ENCODE data around the gene BAZ2A. TPM values are rescaled to one million over a fixed set of nuclear protein-coding genes. Genes with fewer than 3 reads are reported as not detected.
"Not testable (repeated sequence)": the region's sequence is repeated elsewhere in the genome, so short reads cannot be mapped to it uniquely, and the experiment has no call there.

The BAZ2A gene
- total RNA-seq = 100 to 1,000 TPM; 203 to 214 TPM
- 95.1 to 159 reads per million in 2 donors for total RNA-seq

- peak; percentile 80 for ATAC-seq
- Mint-ChIP-seq H3K4me3 (peak within 1 kb of the TSS; percentile 99), H3K4me1 (peaks cover 58% of the 10 kb centered on the region), H3K36me3 (ENCODE audit: low read depth) (peaks cover 7% of the 10 kb centered on the region), H3K27me3 (no peaks in the 10 kb centered on the region), H3K27ac (peak within 1 kb of the TSS; percentile 98)
- peak; percentile 69 to 77 (median 73) for DNase-seq
- no peaks in the 10 kb centered on the region for H3K9me3 ChIP-seq (ENCODE audit: control insufficient read depth, low read length, poor library complexity, severe bottlenecking)
Observed at GRCh38 chr12:56630180-56630632, at the start of gene BAZ2A. TSS of gene BAZ2A (minus strand) at chr12:56630326. CDS start at chr12:56617530, 12,796 bp downstream.

- peak overlapping the region; percentile 62 for H3K4me3 Mint-ChIP-seq
- no peak for DNase-seq
- H3K9me3 ChIP-seq (ENCODE audit: control insufficient read depth, low read length, poor library complexity, severe bottlenecking) = no peaks in the 10 kb centered on the region
- H3K27me3 Mint-ChIP-seq = no peaks in the 10 kb centered on the region
- no peaks in the 10 kb centered on the region for H3K36me3 Mint-ChIP-seq (ENCODE audit: low read depth)
- ATAC-seq = no peak
- H3K4me1 Mint-ChIP-seq = peaks cover 43% of the 10 kb centered on the region
- peak overlapping the region; percentile 84 for H3K27ac Mint-ChIP-seq
Observed at GRCh38 chr12:56678852-56679251, 48.7 kb upstream of the BAZ2A start.

GRCh38 chr12:56677680-56678079 is 47.6 kb upstream of the BAZ2A start:
- Mint-ChIP-seq H3K4me3 (peak overlapping the region; percentile 41), H3K4me1 (peaks cover 45% of the 10 kb centered on the region), H3K27me3 (no peaks in the 10 kb centered on the region), H3K27ac (peak overlapping the region; percentile 60), H3K36me3 (ENCODE audit: low read depth) (no peaks in the 10 kb centered on the region)
- no peaks in the 10 kb centered on the region for H3K9me3 ChIP-seq (ENCODE audit: control insufficient read depth, low read length, poor library complexity, severe bottlenecking)
- DNase-seq (no peak), ATAC-seq (peak; percentile 20)

- no peak for DNase-seq
- Mint-ChIP-seq H3K27ac (peak overlapping the region; percentile 60), H3K36me3 (ENCODE audit: low read depth) (no peaks in the 10 kb centered on the region), H3K27me3 (no peaks in the 10 kb centered on the region), H3K4me1 (peaks cover 45% of the 10 kb centered on the region), H3K4me3 (peak overlapping the region; percentile 3)
- ATAC-seq = peak; percentile 61
- H3K9me3 ChIP-seq (ENCODE audit: control insufficient read depth, low read length, poor library complexity, severe bottlenecking) = no peaks in the 10 kb centered on the region
Observed at GRCh38 chr12:56676851-56677580, 46.9 kb upstream of the BAZ2A start.

- no peak overlapping the region for H3K27ac Mint-ChIP-seq
- no peaks in the 10 kb centered on the region for H3K27me3 Mint-ChIP-seq
- no peak for DNase-seq
- no peaks in the 10 kb centered on the region for H3K36me3 Mint-ChIP-seq (ENCODE audit: low read depth)
- no peak overlapping the region for H3K4me3 Mint-ChIP-seq
- H3K9me3 ChIP-seq (ENCODE audit: control insufficient read depth, low read length, poor library complexity, severe bottlenecking) = no peaks in the 10 kb centered on the region
- peaks cover 26% of the 10 kb centered on the region for H3K4me1 Mint-ChIP-seq
- no peak for ATAC-seq
Observed at GRCh38 chr12:56671608-56672007, 41.5 kb upstream of the BAZ2A start.

- Mint-ChIP-seq H3K27me3 (no peaks in the 10 kb centered on the region), H3K4me3 (no peak overlapping the region), H3K27ac (no peak overlapping the region), H3K36me3 (ENCODE audit: low read depth) (no peaks in the 10 kb centered on the region), H3K4me1 (peaks cover 23% of the 10 kb centered on the region)
- DNase-seq = no peak
- no peak for ATAC-seq
- H3K9me3 ChIP-seq (ENCODE audit: control insufficient read depth, low read length, poor library complexity, severe bottlenecking) = no peaks in the 10 kb centered on the region
Observed at GRCh38 chr12:56670836-56671235, 40.7 kb upstream of the BAZ2A start.

GRCh38 chr12:56668197-56668457 is 38.0 kb upstream of the BAZ2A start:
- no peak for DNase-seq
- H3K9me3 ChIP-seq (ENCODE audit: control insufficient read depth, low read length, poor library complexity, severe bottlenecking) = no peaks in the 10 kb centered on the region
- no peak overlapping the region for H3K27ac Mint-ChIP-seq
- no peak overlapping the region for H3K4me3 Mint-ChIP-seq
- H3K4me1 Mint-ChIP-seq = peaks cover 15% of the 10 kb centered on the region
- no peaks in the 10 kb centered on the region for H3K36me3 Mint-ChIP-seq (ENCODE audit: low read depth)
- H3K27me3 Mint-ChIP-seq = no peaks in the 10 kb centered on the region
- no peak for ATAC-seq

- no peak overlapping the region for H3K4me3 Mint-ChIP-seq
- H3K4me1 Mint-ChIP-seq = peaks cover 3% of the 10 kb centered on the region
- peak overlapping the region; percentile 82 for H3K27ac Mint-ChIP-seq
- H3K27me3 Mint-ChIP-seq = no peaks in the 10 kb centered on the region
- no peaks in the 10 kb centered on the region for H3K36me3 Mint-ChIP-seq (ENCODE audit: low read depth)
- DNase-seq (no peak), ATAC-seq (peak; percentile 22)
- no peaks in the 10 kb centered on the region for H3K9me3 ChIP-seq (ENCODE audit: control insufficient read depth, low read length, poor library complexity, severe bottlenecking)
Observed at GRCh38 chr12:56661979-56662638, 32.0 kb upstream of the BAZ2A start.

GRCh38 chr12:56661560-56661959 is 31.4 kb upstream of the BAZ2A start:
- H3K9me3 ChIP-seq (ENCODE audit: control insufficient read depth, low read length, poor library complexity, severe bottlenecking) = no peaks in the 10 kb centered on the region
- DNase-seq (no peak), ATAC-seq (peak; percentile 25)
- no peaks in the 10 kb centered on the region for H3K36me3 Mint-ChIP-seq (ENCODE audit: low read depth)
- no peak overlapping the region for H3K4me3 Mint-ChIP-seq
- peaks cover 3% of the 10 kb centered on the region for H3K4me1 Mint-ChIP-seq
- H3K27me3 Mint-ChIP-seq = no peaks in the 10 kb centered on the region
- peak overlapping the region; percentile 82 for H3K27ac Mint-ChIP-seq

- Mint-ChIP-seq H3K27me3 (no peaks in the 10 kb centered on the region), H3K27ac (peak overlapping the region; percentile 63), H3K36me3 (ENCODE audit: low read depth) (no peaks in the 10 kb centered on the region), H3K4me3 (no peak overlapping the region), H3K4me1 (peaks cover 3% of the 10 kb centered on the region)
- ATAC-seq (no peak), DNase-seq (no peak)
- no peaks in the 10 kb centered on the region for H3K9me3 ChIP-seq (ENCODE audit: control insufficient read depth, low read length, poor library complexity, severe bottlenecking)
Observed at GRCh38 chr12:56658921-56659320, 28.8 kb upstream of the BAZ2A start.

- H3K27me3 Mint-ChIP-seq = no peaks in the 10 kb centered on the region
- peak; percentile 29 for ATAC-seq
- H3K4me1 Mint-ChIP-seq = peaks cover 3% of the 10 kb centered on the region
- no peaks in the 10 kb centered on the region for H3K9me3 ChIP-seq (ENCODE audit: control insufficient read depth, low read length, poor library complexity, severe bottlenecking)
- H3K36me3 Mint-ChIP-seq (ENCODE audit: low read depth) = no peaks in the 10 kb centered on the region
- H3K4me3 Mint-ChIP-seq = no peak overlapping the region
- DNase-seq = no peak
- H3K27ac Mint-ChIP-seq = peak overlapping the region; percentile 63
Observed at GRCh38 chr12:56657416-56658379, 27.6 kb upstream of the BAZ2A start.

- not testable (repeated sequence) for H3K9me3 ChIP-seq (ENCODE audit: control insufficient read depth, low read length, poor library complexity, severe bottlenecking); H3K4me3 Mint-ChIP-seq; ATAC-seq; H3K36me3 Mint-ChIP-seq (ENCODE audit: low read depth); H3K4me1 Mint-ChIP-seq; DNase-seq; H3K27ac Mint-ChIP-seq; H3K27me3 Mint-ChIP-seq
Observed at GRCh38 chr12:56653781-56654180, 23.7 kb upstream of the BAZ2A start.

GRCh38 chr12:56648023-56648422 is 17.9 kb upstream of the BAZ2A start:
- not testable (repeated sequence) for H3K36me3 Mint-ChIP-seq (ENCODE audit: low read depth); DNase-seq; H3K27me3 Mint-ChIP-seq; ATAC-seq; H3K4me3 Mint-ChIP-seq; H3K27ac Mint-ChIP-seq; H3K9me3 ChIP-seq (ENCODE audit: control insufficient read depth, low read length, poor library complexity, severe bottlenecking)
- peaks cover 23% of the 10 kb centered on the region for H3K4me1 Mint-ChIP-seq
